ENCODE measurements around the gene UBE2E3. TPM values are rescaled to one million over a fixed set of nuclear protein-coding genes. Genes with fewer than 3 reads are reported as not detected.

Gene UBE2E3
- total and polyA plus RNA-seq, 2 of the 13 experiments (the other 11 are each of a cell fraction or from before 2014, with no cell fraction given), result 45.7 to 92.6 TPM

GRCh38 chr2:180980106-180980942 is at the start of gene UBE2E3 (continued):
- TF ChIP-seq KMT2B (CRISPR knock-in tag; IDR thresholded peaks at IDR 0.05), result peak; percentile 40; the same call in 1 of the 2 replicates
- TF ChIP-seq IRX3 (CRISPR knock-in tag; IDR thresholded peaks at IDR 0.05; ENCODE audit: borderline replicate concordance, low read depth), result peak; percentile 77; the same call in 1 of the 2 replicates
- no peak for TF ChIP-seq ARID3A (IDR thresholded peaks at IDR 0.05; ENCODE audit: low read depth, low read length)
- TF ChIP-seq ZFP62 (CRISPR knock-in tag; IDR thresholded peaks at IDR 0.05), result no peak
- TF ChIP-seq ARNT (IDR thresholded peaks at IDR 0.05), result no peak
- no peak for TF ChIP-seq TCF7L2 (IDR thresholded peaks at IDR 0.05; ENCODE audit: low read depth, low read length)
- no peak; the same call in 1 of the 2 replicates for TF ChIP-seq PHF21A (CRISPR knock-in tag; IDR thresholded peaks at IDR 0.05)
- TF ChIP-seq HIVEP1 (CRISPR knock-in tag; IDR thresholded peaks at IDR 0.05), result no peak
- no peak for TF ChIP-seq ZNF572 (CRISPR knock-in tag; IDR thresholded peaks at IDR 0.05)
- 0 out of 2 replicates have a peak, but pooled peaks have one; percentile 35 for TF ChIP-seq DR1 (CRISPR knock-in tag; IDR thresholded peaks at IDR 0.05)
- no peak for TF ChIP-seq DDIT3 (CRISPR knock-in tag; IDR thresholded peaks at IDR 0.05)
- peak; percentile 73 for TF ChIP-seq ZNF142 (CRISPR knock-in tag; IDR thresholded peaks at IDR 0.05)
- TF ChIP-seq ZBED4 (CRISPR knock-in tag; IDR thresholded peaks at IDR 0.05; ENCODE audit: borderline replicate concordance), result 0 out of 2 replicates have a peak, but pooled peaks have one; percentile 42
- no peak for TF ChIP-seq TERF1 (CRISPR knock-in tag; IDR thresholded peaks at IDR 0.05)
